Kidney (tissue), 14 donors: Measurements from ENCODE around the gene ZNF358. TPM values are rescaled to one million over a fixed set of nuclear protein-coding genes. Genes with fewer than 3 reads are reported as not detected.

Experiments
- DNase-seq, 5 donors: peaks; one replicate each; pipeline ENCODE4 v3.0.0-alpha.2; 2013 to 2020
- FAIRE-seq: peaks from 2 replicates; lab custom pipeline; 2012; peaks lifted over from hg19 to GRCh38; lab: Jason Lieb, UNC
- H3K27ac ChIP-seq, 2 donors: one replicate each; pipeline ENCODE4 v1.7.0; 2013; ENCODE audit warnings: low read depth in 2 of 2, low read length in 2 of 2, inconsistent platforms in 1 of 2
- H3K27me3 ChIP-seq: one replicate; pipeline ENCODE4 v1.7.1; 2013; ENCODE audit warnings: low read length, inconsistent platforms; ENCODE audit not compliant: control insufficient read depth, insufficient read depth
- H3K36me3 ChIP-seq, 3 donors: one replicate each; pipeline versions ENCODE4 v1.7.0 to v1.7.1; 2013; ENCODE audit warnings: low read length in 3 of 3, control low read depth in 1 of 3, inconsistent platforms in 1 of 3; ENCODE audit not compliant: insufficient read depth in 3 of 3, control insufficient read depth in 2 of 3
- H3K4me1 ChIP-seq, 3 donors: one replicate each; pipeline versions ENCODE4 v1.7.0 to v1.7.1; 2013; ENCODE audit warnings: low read length in 3 of 3, inconsistent platforms in 1 of 3, low read depth in 1 of 3; ENCODE audit not compliant: control insufficient read depth in 2 of 3, insufficient read depth in 2 of 3
- H3K4me3 ChIP-seq, 3 donors: one replicate each; pipeline versions ENCODE4 v1.7.0 to v1.8.1; 2013; ENCODE audit warnings: low read length in 3 of 3, control low read depth in 1 of 3, inconsistent platforms in 1 of 3
- H3K9ac ChIP-seq, 3 donors: one replicate each; pipeline versions ENCODE4 v1.7.0 to v1.7.1; 2013; ENCODE audit warnings: low read length in 3 of 3, control low read depth in 1 of 3, inconsistent platforms in 1 of 3
- H3K9me3 ChIP-seq, 3 donors: one replicate each; pipeline versions ENCODE4 v1.7.0 to v1.7.1; 2013; ENCODE audit warnings: low read length in 3 of 3, control low read depth in 1 of 3, inconsistent platforms in 1 of 3; ENCODE audit not compliant: control insufficient read depth in 2 of 3, insufficient read depth in 1 of 3
- CTCF ChIP-seq: IDR thresholded peaks from 3 replicates; pipeline ENCODE4 v1.5.1; 2012; ENCODE audit warnings: mild to moderate bottlenecking, moderate library complexity, borderline replicate concordance; ENCODE audit not compliant: insufficient read depth; ENCODE audit errors: extremely low read depth
- intact Hi-C: fragments of 100-400 bp; cut with DNase I; formaldehyde crosslinking; loops from one replicate; pipeline ENCODE4 v1.11.1; 2022
- polyA plus RNA-seq: library from polyadenylated mRNA; stranded (reverse); fragments of 350-450 nt; fragmentation: Illumina TruSeq; extraction: RNeasy Lipid Tissue Mini Kit (QIAGEN cat#74804); gene quantifications from one replicate; pipeline ENCODE4 v1.2.3, GENCODE V29; 2014; ENCODE audit warnings: low read depth, low replicate concordance; ENCODE audit not compliant: insufficient read depth
- total RNA-seq: library from RNA; stranded (reverse); fragmentation: NEBNext Ultra II Directional; extraction: Animal tissue kit (Norgen Biotek cat#: 25700); gene quantifications from one replicate; pipeline ENCODE4 v1.2.1, GENCODE V29; 2021
- donor health status: control.
- donor health status: control.
- donor health status: control.
- donor health status: control.
- donor health status: control.
- donor health status: DM: yes; HTN: yes; CAD: no.
- donor health status: Normal renal cell carcinoma (clear cell type).

Gene ZNF358
- total and polyA plus RNA-seq, 2 donors from 2014 or later, result 39.1 to 79.1 TPM

- TF ChIP-seq CTCF, result no peak
- no peak overlapping the region for H3K9ac ChIP-seq
- no peaks in the 10 kb centered on the region for H3K27me3 ChIP-seq
- no peak overlapping the region for H3K4me3 ChIP-seq
- intact Hi-C loops, result no loop called here
- H3K4me1 ChIP-seq, result peaks cover 0 to 14% (median 10%) of the 10 kb centered on the region in 3 donors
- DNase-seq (no peak), FAIRE-seq (no peak)
- H3K9me3 ChIP-seq, result no peaks in the 10 kb centered on the region
- peaks cover 0 to 4% (median 2%) of the 10 kb centered on the region in 3 donors for H3K36me3 ChIP-seq
- no peak overlapping the region for H3K27ac ChIP-seq
Measured at GRCh38 chr19:7524523-7524922, 8.6 kb downstream of the ZNF358 start.

GRCh38 chr19:7524992-7525739 lies 9.3 kb downstream of the ZNF358 start:
- Histone ChIP-seq H3K4me3 (no peak overlapping the region), H3K9me3 (no peaks in the 10 kb centered on the region), H3K27ac (no peak overlapping the region), H3K36me3 (peaks cover 0 to 8% (median 2%) of the 10 kb centered on the region in 3 donors), H3K27me3 (no peaks in the 10 kb centered on the region), H3K9ac (no peak overlapping the region), H3K4me1 (peaks cover 0 to 14% (median 10%) of the 10 kb centered on the region in 3 donors)
- intact Hi-C loops, result no loop called here
- no peak for TF ChIP-seq CTCF
- peak in 1 of 5 donors; percentile 63 for DNase-seq
- no peak for FAIRE-seq

DNA sequence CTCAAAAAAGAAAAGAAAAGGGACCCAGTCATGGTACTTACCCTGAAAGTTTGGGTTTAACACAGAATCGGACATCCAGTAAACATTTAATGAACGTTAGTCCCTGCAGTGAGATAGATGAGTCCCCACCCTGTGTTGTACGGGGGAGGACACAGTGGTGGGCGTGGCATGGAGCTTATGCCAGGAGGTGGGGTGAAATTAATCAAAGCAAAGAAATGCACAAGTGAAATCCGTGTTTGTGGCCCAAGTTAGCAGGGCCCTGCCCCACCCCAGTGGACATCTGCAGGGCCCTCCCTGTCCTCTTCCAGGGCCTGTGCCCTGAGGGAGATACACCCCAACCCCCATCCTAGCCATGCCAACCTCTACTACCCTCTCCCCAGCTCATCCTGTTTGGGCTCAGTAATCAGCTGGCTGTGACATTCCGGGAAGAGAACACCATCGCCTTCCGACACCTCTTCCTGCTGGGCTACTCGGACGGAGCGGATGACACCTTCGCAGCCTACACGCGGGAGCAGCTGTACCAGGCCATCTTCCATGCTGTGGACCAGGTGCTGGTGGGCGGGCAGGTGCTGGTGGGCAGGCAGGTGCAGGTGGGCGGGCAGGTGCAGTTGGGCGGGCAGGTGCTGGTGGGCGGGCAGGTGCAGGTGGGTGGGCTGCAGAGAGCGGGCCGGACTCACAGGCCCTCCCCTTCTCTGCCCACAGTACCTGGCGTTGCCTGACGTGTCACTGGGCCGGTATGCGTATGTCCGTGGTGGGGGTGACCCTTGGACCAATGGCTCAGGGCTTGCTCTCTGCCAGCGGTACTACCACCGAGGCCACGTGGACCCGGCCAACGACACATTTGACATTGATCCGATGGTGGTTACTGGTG lies 10.4 kb downstream of the ZNF358 start:
- no peaks in the 10 kb centered on the region for H3K27me3 ChIP-seq
- H3K9ac ChIP-seq, result no peak overlapping the region
- no peak for TF ChIP-seq CTCF
- H3K36me3 ChIP-seq, result peaks cover 0 to 8% (median 2%) of the 10 kb centered on the region in 3 donors
- no peak overlapping the region for H3K27ac ChIP-seq
- DNase-seq (peak in 1 of 5 donors; percentile 59), FAIRE-seq (no peak)
- intact Hi-C loops, result no loop called here
- peaks cover 0 to 14% (median 10%) of the 10 kb centered on the region in 3 donors for H3K4me1 ChIP-seq
- no peaks in the 10 kb centered on the region for H3K9me3 ChIP-seq
- H3K4me3 ChIP-seq, result no peak overlapping the region
